Stomach (tissue), 9 donors: Measurements from ENCODE around the gene TATDN2. TPM values are rescaled to one million over a fixed set of nuclear protein-coding genes. Genes with fewer than 3 reads are reported as not detected.
A peak's percentile ranks its signal among the peaks of the same experiment; 100 is the strongest.

ENCODE experiments used
- DNase-seq, 2 donors: peaks; one replicate each; pipeline versions ENCODE4 v3.0.0 to v3.0.0-alpha.2; 2013 to 2019
- H3K27ac ChIP-seq, 5 donors: fragments of 200-600 bp in 4 of 5; sonication (generic) in 4 of 5; one replicate each; pipeline ENCODE4 v1.5.1; 2013 to 2019; ENCODE audit warnings: mild to moderate bottlenecking in 1 of 5, moderate library complexity in 1 of 5
- H3K27me3 ChIP-seq, 3 donors: fragments of 200-600 bp; sonication (generic); one replicate each; pipeline ENCODE4 v1.5.1; 2017 to 2019; ENCODE audit warnings: mixed run types in 1 of 3
- H3K36me3 ChIP-seq, 4 donors: fragments of 200-600 bp; sonication (generic); 1 replicate in 3 of 4; 2 replicates in 1 of 4; pipeline ENCODE4 v1.5.1; 2016 to 2019
- H3K4me1 ChIP-seq, 4 donors: fragments of 200-600 bp; sonication (generic); one replicate each; pipeline ENCODE4 v1.5.1; 2016 to 2019
- H3K4me3 ChIP-seq, 4 donors: fragments of 200-600 bp; sonication (generic) in 3 of 4; one replicate each; pipeline ENCODE4 v1.5.1; 2016 to 2019; ENCODE audit warnings: mild to moderate bottlenecking in 1 of 4
- H3K9me3 ChIP-seq, 4 donors: fragments of 200-600 bp; sonication (generic); one replicate each; pipeline ENCODE4 v1.5.1; 2016 to 2019
- EP300 ChIP-seq: sonication (generic); formaldehyde crosslinking; IDR thresholded peaks from one replicate; pipeline ENCODE4 v1.6.1; 2017; ENCODE audit warnings: antibody characterized with exemption
- POLR2A ChIP-seq, 4 donors: fragments of 450-650 bp; IDR thresholded peaks; one replicate each; pipeline ENCODE4 v1.6.1; 2016; ENCODE audit warnings: antibody characterized with exemption in 4 of 4, control low read depth in 2 of 4, mild to moderate bottlenecking in 1 of 4, moderate library complexity in 1 of 4
- POLR2AphosphoS5 ChIP-seq, 3 donors: sonication (generic); formaldehyde crosslinking; IDR thresholded peaks; one replicate each; pipeline ENCODE4 v1.6.1; 2016; ENCODE audit warnings: antibody characterized with exemption in 3 of 3
- WGBS, 5 donors: extraction: QIAGEN DNeasy Blood & Tissue Kit in 3 of 5; methylation state at CpG; one replicate each; pipeline versions ENCODE4 v1.1.5 to v1.1.7; 2013 to 2018; 5-methylcytosine and 5-hydroxymethylcytosine counted together
- intact Hi-C: fragments of 100-400 bp; cut with DNase I; formaldehyde crosslinking; loops from one replicate; pipeline ENCODE4 v1.15.1; 2023; ENCODE audit warnings: low total_unique reads
- polyA plus RNA-seq, 3 donors: library from polyadenylated mRNA; stranded (reverse); fragments of 200-250 nt; gene quantifications; one replicate each; pipeline ENCODE4 v1.2.3, GENCODE V29; 2013
- total RNA-seq, 5 donors: library from RNA; depleted of rRNA; stranded (reverse); fragments of >200 nt; gene quantifications; one replicate each; pipeline versions ENCODE4 v1.1.0 to v1.2.3, GENCODE V29; 2014 to 2016
- TF ChIP-seq, protein P1 (sequence below), 7 experiments: fragments of 450-650 bp in 4 of 7; fragments of 200-600 bp in 3 of 7; sonication (generic) in 3 of 7; IDR thresholded peaks; one replicate each; pipeline ENCODE4 v1.5.1; 2016 to 2019; ENCODE audit warnings: antibody characterized with exemption in 7 of 7, control low read depth in 2 of 7, mild to moderate bottlenecking in 1 of 7
- donor health status: healthy with polysubstance abuse.
- donor health status: Bipolar disorder and iron deficiency.
- donor health status: healthy.

Gene TATDN2
- total and polyA plus RNA-seq, 8 donors: 10.4 to 37.5 (median 17.1) TPM

DNA sequence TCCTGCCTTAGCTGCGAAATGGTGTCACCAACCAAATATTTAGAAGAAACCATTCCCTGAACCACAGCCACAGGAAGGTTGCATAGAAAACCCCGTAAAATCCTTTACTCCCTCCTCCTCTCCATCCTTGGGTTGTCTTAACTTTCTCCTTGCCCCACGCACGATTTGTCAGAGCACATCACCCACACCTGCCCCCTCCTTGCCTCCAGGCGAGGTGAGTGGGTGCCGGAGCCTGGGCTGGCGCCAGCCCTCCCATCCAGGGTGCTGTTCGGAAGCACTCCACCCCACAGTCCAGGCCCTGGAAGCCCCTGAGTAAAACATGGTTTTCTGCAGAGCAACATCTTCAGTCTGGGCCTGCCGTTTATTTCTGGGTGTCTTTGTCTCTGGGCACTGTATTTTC is 40.8 kb downstream of the TATDN2 start:
- TF ChIP-seq, protein P1, sequence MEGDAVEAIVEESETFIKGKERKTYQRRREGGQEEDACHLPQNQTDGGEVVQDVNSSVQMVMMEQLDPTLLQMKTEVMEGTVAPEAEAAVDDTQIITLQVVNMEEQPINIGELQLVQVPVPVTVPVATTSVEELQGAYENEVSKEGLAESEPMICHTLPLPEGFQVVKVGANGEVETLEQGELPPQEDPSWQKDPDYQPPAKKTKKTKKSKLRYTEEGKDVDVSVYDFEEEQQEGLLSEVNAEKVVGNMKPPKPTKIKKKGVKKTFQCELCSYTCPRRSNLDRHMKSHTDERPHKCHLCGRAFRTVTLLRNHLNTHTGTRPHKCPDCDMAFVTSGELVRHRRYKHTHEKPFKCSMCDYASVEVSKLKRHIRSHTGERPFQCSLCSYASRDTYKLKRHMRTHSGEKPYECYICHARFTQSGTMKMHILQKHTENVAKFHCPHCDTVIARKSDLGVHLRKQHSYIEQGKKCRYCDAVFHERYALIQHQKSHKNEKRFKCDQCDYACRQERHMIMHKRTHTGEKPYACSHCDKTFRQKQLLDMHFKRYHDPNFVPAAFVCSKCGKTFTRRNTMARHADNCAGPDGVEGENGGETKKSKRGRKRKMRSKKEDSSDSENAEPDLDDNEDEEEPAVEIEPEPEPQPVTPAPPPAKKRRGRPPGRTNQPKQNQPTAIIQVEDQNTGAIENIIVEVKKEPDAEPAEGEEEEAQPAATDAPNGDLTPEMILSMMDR (IDR thresholded peaks at IDR 0.05): no peak
- TF ChIP-seq EP300 (no peak), POLR2AphosphoS5 (IDR thresholded peaks at IDR 0.05) (no peak), POLR2A (IDR thresholded peaks at IDR 0.05) (no peak)
- H3K9me3 ChIP-seq: no peaks in the 10 kb centered on the region
- H3K36me3 ChIP-seq: peaks cover 10 to 92% (median 42%) of the 10 kb centered on the region in 4 donors
- H3K27me3 ChIP-seq: no peaks in the 10 kb centered on the region
- no peak for DNase-seq
- no peak overlapping the region for H3K27ac ChIP-seq
- H3K4me1 ChIP-seq: peaks cover 2 to 47% (median 25%) of the 10 kb centered on the region in 4 donors
- intact Hi-C loops: no loop called here
- no peak overlapping the region for H3K4me3 ChIP-seq
- 82 to 91% (median 88%) methylated on average over 9 of the region's 9 CpGs for whole genome bisulfite sequencing, 5 donors

DNA sequence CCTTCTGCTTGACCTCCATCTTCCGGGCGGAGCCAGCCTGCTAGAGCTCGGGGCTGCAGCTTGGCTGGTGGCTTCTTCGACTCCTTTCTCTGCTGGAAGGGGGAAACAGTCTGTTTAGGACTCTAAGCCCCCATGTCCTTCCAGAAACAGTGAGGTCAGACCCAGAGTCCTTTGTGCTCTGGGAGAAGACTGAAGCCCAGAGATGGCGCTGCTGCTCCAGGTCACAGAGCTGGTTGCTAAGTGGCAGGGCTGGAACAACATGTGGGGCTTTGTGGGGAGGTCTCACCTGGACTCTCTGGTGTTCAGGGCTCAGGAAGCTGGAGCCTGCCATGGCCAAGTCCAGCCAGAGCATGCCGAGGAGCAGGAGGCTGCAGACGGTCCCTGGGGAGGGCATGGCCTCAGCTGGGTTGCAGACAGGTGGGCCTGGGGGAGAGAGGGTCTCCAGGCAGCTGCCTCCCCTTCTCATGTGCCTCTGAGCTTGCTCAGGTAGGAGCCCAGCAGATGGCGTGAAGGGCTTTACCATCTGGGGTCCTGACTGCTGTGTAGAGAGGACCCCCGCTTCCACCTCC is 41.6 kb downstream of the TATDN2 start:
- Histone ChIP-seq H3K27me3 (no peaks in the 10 kb centered on the region), H3K27ac (no peak overlapping the region), H3K9me3 (no peaks in the 10 kb centered on the region), H3K4me1 (peaks cover 0 to 39% (median 23%) of the 10 kb centered on the region in 4 donors), H3K4me3 (no peak overlapping the region), H3K36me3 (peaks cover 10 to 96% (median 40%) of the 10 kb centered on the region in 4 donors)
- no peak for DNase-seq
- intact Hi-C loops: no loop called here
- WGBS, 5 donors: 87 to 93% (median 90%) methylated on average over 8 to 9 of the region's 9 CpGs
- TF ChIP-seq, protein P1 (IDR thresholded peaks at IDR 0.05): no peak
- TF ChIP-seq POLR2AphosphoS5 (IDR thresholded peaks at IDR 0.05) (no peak), POLR2A (IDR thresholded peaks at IDR 0.05) (no peak), EP300 (no peak)

DNA sequence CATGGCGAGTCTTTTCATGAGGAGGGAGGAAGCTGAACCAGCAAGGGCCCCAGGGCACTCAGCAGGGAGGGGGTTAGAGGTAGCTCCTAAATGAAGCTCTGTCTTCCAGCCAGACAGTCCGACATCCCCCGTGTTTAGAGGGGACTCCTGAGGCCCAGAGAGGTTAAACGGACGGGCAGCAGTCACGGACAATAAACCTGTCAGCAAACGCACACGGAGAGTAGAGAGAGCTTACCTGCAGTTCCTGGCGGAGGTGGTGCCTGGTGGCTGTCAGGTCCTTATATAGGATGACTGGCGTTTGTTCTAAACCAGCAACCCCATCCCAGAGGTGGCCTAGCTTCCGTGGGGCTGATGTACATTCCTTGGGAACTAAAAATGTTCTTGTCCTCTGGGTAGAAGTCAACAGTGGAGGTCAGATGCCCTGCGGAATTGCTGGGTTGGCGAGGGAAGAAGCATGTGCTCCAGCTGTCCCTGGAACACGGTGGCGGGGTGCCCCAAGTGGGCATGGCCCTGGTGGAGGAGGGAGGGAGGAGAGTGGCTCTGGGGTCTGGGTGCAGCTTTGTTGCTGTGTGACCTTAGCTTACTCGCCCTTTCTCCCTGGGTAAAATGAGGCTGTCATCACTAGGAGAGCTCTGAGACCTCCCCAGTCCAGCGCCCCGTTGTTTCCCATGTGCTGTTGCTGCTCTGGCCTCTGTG is 42.4 kb downstream of the TATDN2 start:
- Histone ChIP-seq H3K4me3 (no peak overlapping the region), H3K27ac (no peak overlapping the region), H3K36me3 (peaks cover 10 to 95% (median 40%) of the 10 kb centered on the region in 4 donors), H3K9me3 (no peaks in the 10 kb centered on the region), H3K4me1 (peaks cover 0 to 35% (median 20%) of the 10 kb centered on the region in 4 donors), H3K27me3 (no peaks in the 10 kb centered on the region)
- no peak for TF ChIP-seq POLR2A (IDR thresholded peaks at IDR 0.05)
- TF ChIP-seq EP300: no peak
- TF ChIP-seq, protein P1 (IDR thresholded peaks at IDR 0.05): no peak
- TF ChIP-seq POLR2AphosphoS5 (IDR thresholded peaks at IDR 0.05): no peak
- DNase-seq: no peak
- 72 to 86% (median 80%) methylated on average over 18 of the region's 18 CpGs for WGBS, 5 donors
- intact Hi-C loops: no loop called here

DNA sequence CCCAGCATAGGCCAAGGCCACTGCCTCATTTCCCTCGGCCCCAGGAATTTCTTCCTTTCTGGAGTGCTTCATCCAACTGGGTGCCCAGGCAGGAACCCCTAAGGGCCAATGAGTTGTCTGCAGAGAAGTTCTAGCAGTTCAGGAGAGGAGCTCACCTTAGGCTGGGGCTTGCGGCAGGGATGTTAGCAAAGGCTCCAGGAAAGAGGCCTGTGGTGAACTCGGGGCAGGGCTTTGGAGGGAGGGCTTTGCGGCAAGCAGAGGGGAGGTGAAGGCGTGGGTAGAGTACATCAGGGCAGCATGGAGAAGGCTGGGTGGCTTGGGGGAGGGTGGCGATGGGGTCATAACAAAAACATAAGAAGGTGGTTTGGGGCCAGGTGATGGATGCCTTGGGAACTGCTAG is 43.4 kb downstream of the TATDN2 start:
- intact Hi-C loops: no loop called here
- H3K36me3 ChIP-seq: peaks cover 10 to 92% (median 43%) of the 10 kb centered on the region in 4 donors
- TF ChIP-seq, protein P1 (IDR thresholded peaks at IDR 0.05): no peak
- TF ChIP-seq EP300: no peak
- TF ChIP-seq POLR2A (IDR thresholded peaks at IDR 0.05): no peak
- TF ChIP-seq POLR2AphosphoS5 (IDR thresholded peaks at IDR 0.05): no peak
- 82 to 92% (median 89%) methylated on average over 6 of the region's 6 CpGs for WGBS, 5 donors
- H3K27ac ChIP-seq: peak overlapping the region in 1 of 5 donors; percentile 42
- no peak overlapping the region for H3K4me3 ChIP-seq
- no peaks in the 10 kb centered on the region for H3K9me3 ChIP-seq
- no peak for DNase-seq
- H3K27me3 ChIP-seq: no peaks in the 10 kb centered on the region
- peaks cover 0 to 34% (median 19%) of the 10 kb centered on the region in 4 donors for H3K4me1 ChIP-seq
